ENCODE data around the gene SMTNL1.
"Not testable (repeated sequence)": the region's sequence is repeated elsewhere in the genome, so short reads cannot be mapped to it uniquely, and the experiment has no call there.

The SMTNL1 gene

DNA sequence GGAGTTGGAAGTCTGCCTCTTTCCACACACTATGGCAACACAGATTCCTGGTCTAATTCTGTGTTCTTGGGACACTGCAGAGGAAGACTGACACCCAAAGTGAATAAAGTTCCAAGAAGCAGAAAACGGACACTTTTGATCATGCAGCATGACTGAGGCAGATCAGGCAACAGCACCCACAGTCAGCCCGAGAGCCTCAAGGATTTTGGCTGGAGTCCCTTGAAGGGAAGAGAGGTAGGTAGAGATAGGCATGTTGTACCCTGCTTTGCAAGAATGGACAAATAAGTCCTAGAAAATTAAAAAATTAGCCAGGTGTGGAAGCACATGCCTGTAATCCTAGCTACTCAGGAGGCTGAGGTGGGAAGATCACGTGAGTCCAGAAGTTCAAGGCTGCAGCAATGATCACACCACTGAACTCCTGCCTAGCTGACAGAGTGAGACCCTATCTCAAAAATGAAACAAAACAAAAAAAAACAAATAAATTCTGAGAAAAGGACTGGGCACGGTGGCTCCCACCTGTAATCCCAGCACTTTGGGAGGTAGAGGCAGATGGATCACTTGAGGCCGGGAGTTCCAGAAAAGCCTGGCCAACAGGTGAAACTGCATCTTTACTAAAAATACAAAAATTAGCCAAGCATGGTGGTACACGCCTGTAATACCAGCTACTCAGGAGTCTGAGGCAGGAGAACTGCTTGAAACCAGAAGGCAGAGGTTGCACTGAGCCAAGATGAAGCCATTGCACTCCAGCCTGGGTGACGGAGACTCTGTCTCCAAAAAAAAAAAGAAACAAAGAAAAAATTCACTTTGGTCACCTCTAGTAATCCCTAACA, 28.8 kb upstream of the SMTNL1 start:
- no peak for DNase-seq (ENCODE audit: low read depth in 2 of 2)

DNA sequence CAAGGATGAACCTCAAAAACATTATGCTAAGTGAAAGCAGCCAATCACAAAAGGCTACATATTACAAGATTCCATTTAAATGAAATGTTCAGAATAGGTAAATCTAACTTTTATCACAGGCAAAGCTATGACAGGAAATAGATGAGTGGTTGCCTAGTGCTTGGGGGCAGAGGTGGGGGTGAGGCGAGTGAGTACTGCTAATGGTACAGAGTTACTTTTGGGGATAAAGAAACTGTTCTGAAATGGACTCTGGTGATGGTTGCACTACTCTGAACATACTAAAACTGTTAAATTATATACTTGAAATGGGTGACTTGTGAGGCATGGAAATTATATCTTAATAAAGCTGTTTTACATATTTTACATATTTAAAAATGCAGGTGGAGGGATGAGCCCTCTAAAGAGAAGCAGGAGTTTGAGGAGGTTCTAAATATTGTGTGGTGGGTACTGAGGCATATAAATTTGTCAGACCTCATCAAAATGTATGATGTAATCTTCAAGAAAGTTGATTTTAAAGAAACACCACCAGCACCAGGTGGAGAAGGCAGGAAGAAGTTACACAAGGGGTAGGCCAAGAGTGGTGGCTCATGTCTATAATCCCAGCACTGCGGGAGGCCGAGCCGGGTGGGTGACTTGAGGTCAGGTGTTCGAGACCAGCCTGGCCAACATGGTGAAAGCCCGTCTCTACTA, 25.5 kb upstream of the SMTNL1 start:
- no peak for DNase-seq (ENCODE audit: low read depth in 2 of 2)

DNA sequence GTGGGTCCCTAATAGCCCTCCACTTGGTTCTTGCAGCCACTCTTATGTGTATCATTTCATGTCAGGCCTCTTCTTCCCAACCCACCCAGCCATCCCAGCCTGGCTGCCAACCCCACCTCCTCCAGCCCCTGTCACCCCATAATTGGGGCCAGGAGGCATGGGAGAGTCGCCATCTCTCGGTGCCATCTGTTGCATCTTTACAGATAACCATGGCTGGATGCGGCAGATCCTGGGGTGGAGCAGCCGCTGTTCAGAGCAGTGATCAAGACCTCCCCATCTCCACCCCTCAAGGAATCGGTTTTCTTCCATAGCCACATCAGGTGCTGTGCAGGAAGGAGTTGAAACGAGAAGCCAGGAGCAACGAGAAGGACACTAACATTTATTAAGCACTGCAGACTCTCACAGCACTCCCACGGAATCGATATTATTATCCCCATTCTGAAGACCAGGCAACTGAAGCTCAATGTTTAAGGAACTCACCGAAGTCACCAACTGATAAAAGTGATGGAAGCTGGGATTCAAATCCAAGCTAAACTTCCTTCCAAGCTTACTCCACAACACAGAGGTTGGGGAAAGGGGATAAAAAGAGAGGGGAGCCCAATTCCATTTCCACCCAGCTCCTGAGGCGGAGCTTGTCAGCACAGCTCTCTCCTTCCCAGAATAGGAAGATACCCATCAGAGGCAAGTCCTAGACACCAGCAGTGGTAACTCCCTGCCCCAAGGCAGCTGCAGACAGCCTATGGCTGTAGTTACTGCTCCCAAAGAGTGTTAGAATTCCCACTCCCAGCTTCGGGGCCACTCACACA, 24.5 kb upstream of the SMTNL1 start:
- DNase-seq (ENCODE audit: low read depth in 2 of 2), result no peak

- no peak for DNase-seq (ENCODE audit: low read depth in 2 of 2)
Observed at GRCh38 chr11:57513452-57513795, 24.0 kb upstream of the SMTNL1 start.

DNA sequence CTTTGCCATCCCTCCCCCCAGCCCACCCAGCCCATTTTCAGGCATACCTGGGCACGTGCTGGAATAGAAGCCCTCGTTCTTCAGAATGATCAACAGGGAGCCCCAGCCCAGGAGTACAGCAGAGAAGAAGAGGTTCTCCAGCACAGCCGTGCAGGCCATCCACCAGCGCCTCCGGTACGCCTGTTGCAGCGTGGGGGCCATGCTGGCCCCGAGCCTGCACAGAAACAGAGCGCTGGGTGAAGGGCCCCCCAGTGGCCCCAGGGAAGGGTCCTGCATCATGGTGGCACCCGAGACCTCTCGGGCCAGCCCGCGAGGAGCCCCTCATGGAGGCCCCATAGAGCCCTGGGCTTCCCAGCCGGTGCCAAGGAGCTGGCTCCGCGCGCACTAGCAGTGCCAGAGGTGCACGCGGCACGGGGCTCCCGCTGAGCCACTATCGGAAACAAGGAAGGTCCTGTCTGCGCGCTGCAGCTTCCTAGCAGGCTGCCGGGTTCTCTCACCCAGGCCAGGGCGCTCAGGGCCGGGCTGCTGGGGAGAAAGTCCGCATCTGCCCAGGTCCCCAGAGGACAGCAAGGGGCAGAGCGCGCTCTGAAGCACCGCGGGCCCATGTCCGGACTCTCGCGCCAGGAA, 23.4 kb upstream of the SMTNL1 start:
- DNase-seq (ENCODE audit: low read depth in 2 of 2), result peak in 1 of 2 donors; percentile 14

DNA sequence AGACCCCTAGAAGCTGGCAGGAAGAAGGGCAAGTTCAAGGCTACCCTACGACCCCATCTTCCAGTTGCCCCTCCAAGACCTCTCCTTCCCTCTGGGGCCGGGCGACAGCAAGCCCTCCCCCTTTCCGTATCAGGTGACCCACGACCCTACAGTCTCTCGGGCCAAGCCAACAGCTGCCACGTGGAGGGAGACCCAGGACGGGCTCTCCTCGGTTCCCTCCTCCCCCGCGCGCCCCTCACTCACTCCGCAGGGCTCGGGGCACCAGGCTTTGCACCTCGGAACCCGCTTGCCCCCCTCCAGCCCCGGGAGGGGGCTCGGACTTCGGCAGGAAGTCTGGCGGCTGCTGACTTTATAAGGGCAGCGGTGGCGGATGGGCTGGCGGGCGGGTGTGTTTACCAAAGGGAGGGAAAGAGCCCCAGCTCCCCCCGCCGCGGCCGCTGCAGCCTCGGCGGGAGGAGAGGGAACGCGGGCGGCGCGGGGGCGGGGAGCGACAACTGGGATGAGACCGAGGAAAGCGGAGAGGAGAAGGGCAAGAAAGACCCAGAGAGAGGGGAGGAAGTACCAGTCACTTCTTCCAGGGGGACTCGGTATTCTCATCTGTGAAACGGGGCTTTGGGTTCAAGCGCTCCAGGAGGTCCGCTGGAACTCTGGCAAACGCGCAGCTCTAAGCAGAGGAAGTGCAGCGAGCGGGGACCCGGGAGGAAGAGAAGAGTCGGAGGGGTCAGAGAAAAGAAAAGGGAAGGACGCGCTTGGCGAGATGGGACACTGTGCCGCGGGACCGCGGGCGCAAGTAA, 22.7 kb upstream of the SMTNL1 start:
- DNase-seq (ENCODE audit: low read depth in 2 of 2), result peak in 1 of 2 donors; percentile 46

DNA sequence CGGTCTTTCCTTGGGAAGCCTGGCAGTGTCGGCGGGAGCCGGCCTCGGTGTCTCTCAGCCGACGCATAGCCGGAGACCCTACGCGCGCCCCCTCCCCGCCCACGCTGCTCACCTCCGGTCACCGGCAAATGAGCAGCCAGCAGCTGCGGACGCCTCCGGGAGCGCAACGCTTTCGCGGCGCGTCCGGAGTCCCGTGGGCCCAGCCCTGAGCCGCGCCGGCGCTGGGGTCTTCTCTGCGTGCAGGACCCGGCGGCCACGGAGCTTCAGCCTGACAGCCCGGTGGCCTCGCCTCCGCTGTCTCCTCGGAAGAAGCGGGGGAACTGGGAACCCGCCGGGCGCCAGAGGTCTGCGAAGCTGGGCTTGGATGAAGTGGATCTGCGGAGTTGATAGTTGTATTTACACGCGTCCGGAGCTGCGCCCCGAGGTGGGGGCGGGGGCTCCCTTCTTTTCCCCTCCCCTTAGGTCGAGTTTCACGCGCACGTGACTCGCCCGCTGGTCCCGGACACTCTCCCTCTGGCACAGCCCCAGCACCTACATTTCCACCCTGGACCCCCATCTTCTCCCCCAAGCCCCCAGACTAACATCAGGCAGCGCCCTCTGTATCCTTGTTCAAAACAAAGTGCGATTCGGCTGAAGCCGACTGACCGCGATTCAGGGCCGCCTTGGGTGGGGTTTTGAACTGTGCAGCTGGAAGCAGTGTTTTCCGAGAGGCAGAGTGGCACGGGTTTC, 21.9 kb upstream of the SMTNL1 start, which contains the start of gene SLC43A1:
TSS of gene SLC43A1 (minus strand) at position 371 of the 729 bp plus-strand sequence. CDS start 1,591 bp downstream, outside the sequence.
- DNase-seq (ENCODE audit: low read depth in 2 of 2), result peak in 1 of 2 donors; percentile 15

DNA sequence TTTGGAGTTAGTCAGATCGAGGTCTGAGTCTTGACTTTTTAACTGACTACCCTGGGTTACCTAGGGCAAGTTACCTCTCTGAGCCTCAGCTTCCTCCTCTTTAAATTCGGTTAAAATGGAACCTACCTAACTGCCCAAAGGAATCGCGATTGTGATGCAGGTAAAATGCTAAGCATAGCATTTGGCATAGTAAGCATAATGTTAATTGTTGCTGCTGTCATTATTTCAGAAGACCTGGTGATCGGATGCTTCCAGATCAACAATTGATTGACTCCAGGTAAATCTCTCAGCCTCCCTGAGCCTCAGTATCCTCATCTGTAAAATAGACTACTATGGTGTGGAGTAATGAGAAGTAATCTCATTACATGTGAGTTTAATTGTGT, 21.3 kb upstream of the SMTNL1 start:
- DNase-seq (ENCODE audit: low read depth in 2 of 2), result no peak

DNA sequence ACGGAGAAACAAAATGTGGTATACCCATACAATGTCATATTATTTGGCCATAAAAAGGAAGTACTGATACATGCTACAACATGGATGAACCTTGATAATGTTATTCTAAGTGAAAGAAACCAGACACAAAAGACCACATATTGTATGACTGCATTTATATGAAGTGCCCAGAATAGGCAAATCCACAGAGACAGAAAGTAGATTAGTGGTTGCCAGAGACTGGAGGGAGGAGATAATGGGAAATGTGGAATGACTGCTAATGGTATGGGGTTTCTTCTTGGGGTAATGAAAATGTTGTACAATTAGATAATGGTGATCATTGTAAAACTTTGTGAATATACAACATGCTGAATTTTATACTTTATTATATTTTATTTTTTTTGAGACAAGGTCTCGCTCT, 16.3 kb upstream of the SMTNL1 start:
- no peak for DNase-seq (ENCODE audit: low read depth in 2 of 2)

DNA sequence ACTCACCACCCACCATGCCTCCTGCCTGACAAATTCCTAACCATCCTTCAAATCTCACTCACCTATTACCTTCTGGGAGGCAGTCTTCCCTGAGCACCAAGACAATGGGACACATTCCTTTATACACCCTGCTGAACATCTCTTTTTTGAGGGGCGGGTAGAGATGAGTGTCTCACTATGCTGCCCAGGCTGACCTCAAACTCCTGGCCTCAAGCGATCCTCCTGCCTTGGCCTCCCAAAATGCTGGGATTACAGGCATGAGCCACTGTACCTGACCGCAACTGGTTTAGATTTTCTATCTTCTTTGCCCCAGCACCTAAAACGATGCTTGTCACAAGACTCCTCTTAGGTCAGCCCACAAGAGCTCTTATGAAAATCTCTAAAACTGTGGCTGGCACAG, 14.0 kb upstream of the SMTNL1 start:
- no peak for DNase-seq (ENCODE audit: low read depth in 2 of 2)

DNA sequence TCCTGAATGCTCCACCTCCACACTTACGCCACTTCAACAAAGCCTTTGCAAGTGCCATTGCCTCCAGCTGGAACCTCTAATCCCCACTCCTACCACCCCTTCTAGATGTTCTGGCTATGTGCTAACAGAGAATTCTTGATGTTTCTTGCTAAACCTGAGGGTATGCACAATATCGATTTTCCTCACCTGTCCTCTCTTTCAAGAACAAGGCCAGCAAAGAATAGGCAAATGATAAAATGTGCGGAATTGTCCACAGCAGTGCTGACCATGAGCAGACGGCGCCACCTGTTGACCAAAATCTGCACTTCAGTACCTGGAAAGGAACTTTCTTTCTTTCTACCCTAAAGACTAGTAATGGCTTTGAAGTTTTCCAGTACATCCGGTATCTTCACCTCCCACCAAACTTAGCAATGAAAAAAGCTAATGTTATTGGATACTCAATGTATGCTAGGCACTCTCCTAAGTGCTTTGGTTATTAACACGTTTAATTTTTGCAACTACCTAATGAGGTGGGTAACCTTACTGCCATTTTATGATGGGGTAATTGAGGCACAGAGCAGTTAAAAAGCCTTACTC, 10.3 kb upstream of the SMTNL1 start:
- peak; percentile 51 to 56 for DNase-seq (ENCODE audit: low read depth in 2 of 2)

DNA sequence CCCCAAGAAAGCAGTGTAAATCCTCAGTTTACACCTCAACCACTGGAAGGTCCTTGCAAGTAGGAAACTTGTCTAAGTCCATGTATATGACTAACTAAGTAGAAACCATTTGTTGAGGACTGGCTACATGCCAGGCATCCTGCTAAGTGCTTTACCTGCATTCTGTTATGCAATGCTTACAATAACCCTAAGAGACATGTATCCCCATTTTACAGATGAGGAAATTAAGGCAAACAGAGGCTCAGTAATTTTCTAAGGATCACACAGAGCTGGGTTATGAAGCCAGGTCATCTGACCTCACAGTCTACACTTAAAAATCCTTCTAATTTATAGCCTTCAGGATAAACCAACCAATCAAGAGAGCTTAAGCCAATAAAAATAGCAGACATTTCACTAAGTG, 8.4 kb upstream of the SMTNL1 start:
- DNase-seq (ENCODE audit: low read depth in 2 of 2), result no peak

- no peak for DNase-seq (ENCODE audit: low read depth in 2 of 2)
Observed at GRCh38 chr11:57530215-57530595, 7.2 kb upstream of the SMTNL1 start.

- peak; percentile 91 to 94 for DNase-seq (ENCODE audit: low read depth in 2 of 2)
Observed at GRCh38 chr11:57530596-57531507, 6.5 kb upstream of the SMTNL1 start, which contains the start of gene TIMM10. TIMM10 (minus strand) TSS chr11:57530754; CDS start chr11:57530189, 565 bp downstream.

DNA sequence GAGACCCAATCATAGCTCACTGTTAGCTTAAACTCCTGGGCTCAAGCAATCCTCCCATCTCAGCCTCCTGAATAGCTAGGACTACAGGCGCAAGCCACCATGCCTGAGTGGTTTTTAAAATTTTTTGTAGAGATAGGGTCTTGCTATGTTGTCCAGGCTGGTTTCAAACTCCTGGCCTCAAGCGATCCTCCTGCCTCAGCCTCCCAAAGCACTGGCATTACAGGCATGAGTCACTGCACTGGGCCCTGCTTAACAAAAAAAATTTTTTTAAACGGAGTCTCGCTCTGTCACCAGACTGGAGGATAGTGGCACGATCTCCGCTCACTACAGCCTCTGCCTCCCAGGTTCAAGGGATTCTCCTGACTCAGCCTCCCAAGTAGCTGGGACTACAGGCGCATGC, 2.9 kb upstream of the SMTNL1 start:
- not testable (repeated sequence) for DNase-seq (ENCODE audit: low read depth in 2 of 2)

DNA sequence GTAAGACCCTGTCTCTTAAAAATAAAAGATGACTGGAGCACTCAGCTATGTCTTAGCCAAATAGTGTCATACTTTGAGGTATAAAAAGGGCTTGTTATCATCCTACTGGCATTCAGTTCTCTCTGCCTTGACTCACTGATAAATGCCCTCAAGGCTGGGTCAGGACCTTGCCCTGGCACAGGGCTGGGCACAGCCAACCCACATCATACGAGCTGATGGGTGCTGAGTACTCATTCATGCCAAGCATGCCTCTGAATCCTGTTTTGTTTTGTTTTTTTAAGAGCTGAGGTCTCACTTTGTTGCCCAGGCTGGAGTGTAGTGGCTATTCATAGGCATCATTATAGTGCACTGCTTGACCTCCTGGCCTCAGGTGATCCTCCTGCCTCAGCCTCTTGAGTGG, 1.9 kb downstream of the SMTNL1 start:
- DNase-seq (ENCODE audit: low read depth in 2 of 2), result no peak

DNA sequence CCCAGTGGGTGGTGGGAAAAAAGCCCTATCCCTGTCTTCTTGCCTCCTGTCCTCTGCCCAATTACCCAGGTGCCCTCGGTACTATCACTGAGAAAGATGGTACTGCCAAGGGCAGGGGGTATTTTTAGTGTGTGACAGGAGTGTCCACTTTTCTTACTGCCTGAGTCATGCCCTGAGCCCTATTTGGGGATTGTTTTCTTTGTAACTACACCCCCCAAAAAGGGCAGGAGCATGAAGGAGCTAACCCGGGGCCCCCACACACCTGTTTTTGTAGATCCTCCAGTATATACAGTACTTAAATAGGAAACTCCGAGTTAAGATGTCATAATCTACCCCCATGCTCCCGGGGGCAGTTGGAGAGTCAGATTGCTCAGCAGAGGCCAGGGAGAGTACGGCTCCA, 3.8 kb downstream of the SMTNL1 start:
- DNase-seq (ENCODE audit: low read depth in 2 of 2), result no peak

GRCh38 chr11:57542582-57542981, 5.2 kb downstream of the SMTNL1 start:
- DNase-seq (ENCODE audit: low read depth in 2 of 2), result no peak

DNA sequence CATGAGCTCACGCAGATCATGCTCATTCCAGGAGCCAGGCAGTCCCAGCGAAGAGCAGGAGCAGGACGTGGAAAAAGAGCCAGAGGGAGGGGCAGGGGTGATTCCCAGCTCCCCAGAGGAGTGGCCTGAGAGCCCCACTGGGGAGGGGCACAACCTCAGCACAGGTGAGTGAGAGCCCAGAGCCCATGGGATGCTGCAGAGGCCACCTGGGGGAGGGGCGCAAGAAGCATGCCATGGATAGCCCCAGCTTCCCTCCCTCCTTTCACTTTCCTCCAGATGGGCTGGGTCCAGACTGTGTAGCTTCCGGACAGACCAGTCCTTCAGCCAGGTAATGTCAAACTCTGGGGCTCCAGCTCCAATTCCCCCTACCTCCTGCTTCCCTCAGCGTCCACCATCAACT, 6.2 kb downstream of the SMTNL1 start:
- DNase-seq (ENCODE audit: low read depth in 2 of 2), result no peak
